Umbilical cord (tissue), 2 donors: ENCODE data around the gene CARD10. TPM values are rescaled to one million over a fixed set of nuclear protein-coding genes. Genes with fewer than 3 reads are reported as not detected.
A peak's percentile ranks its signal among the peaks of the same experiment; 100 is the strongest.

Source experiments
- DNase-seq: peaks from one replicate; pipeline ENCODE4 v3.0.0-alpha.2; 2015; ENCODE audit warnings: low spot score
- total RNA-seq: library from RNA; depleted of rRNA; stranded (reverse); fragments of >200 nt; gene quantifications from one replicate; pipeline ENCODE4 v1.2.3, GENCODE V29; 2014; ENCODE audit warnings: low replicate concordance; ENCODE audit not compliant: insufficient read depth

The CARD10 gene
- total RNA-seq, 1 donor from 2014 or later, result 5.5 TPM

DNA sequence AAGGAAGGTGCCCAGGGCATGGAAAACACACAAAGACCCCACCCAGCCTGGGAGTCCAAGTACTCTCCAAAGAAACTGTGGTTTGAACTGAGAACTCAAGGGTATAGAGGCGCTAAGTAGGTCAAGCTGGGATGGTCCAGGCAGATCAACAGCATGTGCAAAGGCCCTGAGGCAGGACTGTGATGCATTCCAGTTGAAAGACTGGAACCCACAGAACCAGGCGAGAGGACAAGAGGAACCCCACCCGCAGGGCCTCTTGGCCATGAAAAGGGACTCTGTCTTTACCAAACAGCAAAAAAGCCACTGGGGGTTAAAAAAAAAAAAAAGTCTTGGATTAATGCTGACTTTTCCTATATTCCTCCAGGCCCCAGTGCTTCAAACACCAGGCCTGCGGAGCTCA is 14.3 kb downstream of the CARD10 start:
- DNase-seq, result no peak

DNA sequence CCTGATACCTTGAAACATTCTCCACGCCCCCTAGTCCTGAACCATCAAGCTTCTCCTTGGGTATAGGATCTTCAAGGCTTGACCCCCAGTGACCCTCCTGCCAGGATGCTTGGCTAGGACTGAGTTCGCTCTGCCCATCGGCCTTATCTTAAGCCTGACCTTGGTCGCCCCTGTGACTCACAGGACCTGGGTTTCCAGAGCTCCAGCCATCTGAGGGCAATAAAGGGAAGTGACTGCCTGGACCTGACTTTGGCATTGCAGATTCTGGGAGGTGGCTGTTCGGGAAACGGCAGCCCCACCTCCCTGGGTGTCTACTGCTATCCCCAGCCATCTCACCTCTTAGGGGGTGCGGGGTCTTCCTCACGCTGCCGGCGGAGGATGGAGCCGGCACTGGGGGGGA is 15.4 kb downstream of the CARD10 start:
- no peak for DNase-seq

DNA sequence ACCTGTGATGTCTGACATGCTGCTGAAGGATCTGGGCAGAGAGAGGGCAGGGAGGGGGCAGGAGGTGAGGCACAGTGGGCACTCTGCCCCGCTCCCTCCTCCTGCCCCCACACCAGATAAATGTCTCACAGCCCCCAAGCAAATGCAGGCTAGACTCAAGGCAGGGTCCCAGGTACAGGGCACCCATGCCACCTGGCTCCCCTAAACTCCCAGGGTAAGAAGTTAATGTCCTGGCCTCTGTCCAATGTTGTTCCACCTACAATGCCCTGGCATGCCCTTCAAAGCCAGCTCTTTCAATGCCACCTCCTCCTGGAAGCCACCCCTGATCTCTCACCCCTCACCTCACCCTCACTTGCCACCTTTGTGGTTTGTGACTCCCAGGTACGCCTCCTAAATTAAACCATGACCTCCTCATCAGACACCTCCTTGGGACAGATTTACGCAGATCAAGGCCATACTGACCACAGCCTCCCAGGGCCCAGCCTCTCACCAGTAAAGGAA is 16.0 kb downstream of the CARD10 start:
- no peak for DNase-seq

DNA sequence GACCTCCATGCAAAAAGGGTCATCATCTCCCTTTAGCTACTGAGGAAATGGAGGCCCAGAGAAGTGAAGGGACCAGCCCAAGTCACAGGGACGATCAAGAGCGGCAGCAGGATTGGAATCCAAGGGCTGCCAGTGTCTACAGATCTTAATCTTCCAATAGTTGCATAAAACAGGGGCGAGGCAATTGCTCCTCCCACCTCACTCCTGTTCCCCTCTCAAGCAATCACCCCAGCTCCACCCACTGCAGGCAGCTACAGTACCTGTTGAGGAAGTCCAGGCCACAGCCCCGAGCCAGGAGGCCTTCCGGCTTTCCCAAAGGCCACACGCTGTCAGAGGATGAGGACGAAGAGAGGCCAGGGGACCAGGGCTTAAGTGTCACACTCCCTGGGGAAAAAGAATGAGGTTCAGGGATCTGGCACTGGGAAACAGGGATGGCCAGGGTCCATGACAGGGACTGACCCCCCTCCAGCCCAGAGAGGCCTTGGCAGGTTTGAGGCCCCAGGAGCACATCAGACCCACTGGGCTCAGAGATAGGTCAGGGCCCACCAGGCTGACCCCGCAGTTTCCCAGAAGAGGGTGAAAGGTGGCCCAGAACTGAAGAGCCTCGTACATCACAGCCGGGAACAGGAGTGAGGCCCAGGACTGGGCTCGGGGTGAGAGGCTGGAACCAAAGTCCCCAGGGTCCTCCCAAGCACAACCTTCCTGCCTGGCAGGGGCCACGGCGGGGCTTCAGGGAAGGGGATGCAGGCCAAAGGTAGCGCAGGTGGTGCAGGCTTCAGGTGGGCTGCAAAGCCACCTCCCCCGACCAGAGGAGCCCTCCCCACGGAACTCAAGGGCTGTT is 16.7 kb downstream of the CARD10 start:
- DNase-seq, result peak; percentile 52

DNA sequence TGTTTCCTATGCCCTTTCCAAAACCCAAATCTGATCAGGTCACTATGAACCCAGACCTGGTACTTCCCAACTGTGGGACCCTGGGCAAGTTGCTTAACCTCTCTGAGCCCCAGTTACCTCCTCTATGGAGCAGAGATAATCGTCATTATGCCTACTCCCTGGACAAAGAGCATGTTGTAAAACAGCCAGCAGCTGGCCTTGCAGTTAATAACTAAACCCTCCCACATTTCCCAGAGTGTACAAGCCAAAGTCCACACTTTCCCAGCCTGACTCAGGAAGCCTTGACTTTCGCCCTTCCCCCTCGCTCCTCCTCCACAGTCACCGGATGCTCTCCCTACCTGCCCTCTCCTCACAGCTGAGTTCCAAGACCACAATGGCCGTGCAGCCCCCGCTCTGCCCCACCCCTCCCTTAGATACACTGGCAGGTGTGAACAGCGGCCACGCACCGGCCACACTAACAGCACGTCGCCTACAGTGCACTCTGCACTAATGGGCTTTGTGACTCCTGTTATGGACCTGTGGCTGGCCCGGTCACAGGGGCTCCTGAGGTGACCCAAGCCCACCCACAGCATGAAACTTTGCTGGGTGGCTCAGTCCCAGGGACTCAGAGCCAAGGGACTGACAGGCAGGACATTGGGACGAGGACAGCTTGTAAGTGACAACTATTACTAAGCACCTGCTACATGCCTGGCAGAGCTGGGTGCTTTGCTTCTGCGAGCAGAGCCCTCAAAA is 17.4 kb downstream of the CARD10 start:
- peak; percentile 79 for DNase-seq

DNA sequence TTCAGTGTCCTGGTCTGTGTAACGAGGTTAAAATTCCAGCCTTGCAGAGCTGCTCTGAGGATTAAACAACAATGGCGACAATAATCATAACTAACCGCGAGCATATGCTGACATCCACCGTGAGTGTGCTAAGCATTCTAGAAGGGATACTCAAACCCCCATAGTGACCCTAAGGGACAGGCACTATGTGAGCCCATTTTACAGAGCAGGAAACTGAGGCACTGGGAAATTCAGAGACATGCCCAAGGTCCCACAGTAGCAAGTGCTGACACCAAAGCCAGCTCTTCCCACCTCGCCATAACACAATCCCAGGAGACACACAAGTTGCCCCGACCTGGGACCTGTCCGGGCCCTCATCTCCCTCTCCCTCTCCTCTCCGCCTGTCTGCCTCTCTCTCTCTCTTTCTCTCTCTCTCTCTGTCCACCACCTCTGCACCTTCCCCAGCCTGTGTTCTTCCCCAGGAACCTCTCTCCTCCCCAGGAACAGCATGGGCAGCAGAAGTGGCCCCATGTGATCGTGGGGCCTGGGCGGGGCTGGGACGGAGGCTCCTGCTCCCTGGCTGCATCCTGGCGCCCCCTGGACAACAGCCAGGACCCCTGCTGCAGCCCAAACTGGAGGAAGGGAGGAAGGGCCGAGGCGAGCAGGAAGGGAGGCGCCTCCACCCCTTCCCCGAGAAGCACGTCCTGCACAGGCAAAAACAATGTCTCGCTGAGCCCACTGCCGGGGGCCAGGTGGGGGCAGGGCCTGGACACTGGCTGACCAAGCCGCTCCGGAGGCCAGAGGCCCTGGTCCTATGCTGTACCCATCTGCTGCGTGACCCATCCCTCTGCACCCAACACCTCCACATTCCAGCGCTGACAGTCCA is 18.2 kb downstream of the CARD10 start:
- peak; percentile 27 for DNase-seq

DNA sequence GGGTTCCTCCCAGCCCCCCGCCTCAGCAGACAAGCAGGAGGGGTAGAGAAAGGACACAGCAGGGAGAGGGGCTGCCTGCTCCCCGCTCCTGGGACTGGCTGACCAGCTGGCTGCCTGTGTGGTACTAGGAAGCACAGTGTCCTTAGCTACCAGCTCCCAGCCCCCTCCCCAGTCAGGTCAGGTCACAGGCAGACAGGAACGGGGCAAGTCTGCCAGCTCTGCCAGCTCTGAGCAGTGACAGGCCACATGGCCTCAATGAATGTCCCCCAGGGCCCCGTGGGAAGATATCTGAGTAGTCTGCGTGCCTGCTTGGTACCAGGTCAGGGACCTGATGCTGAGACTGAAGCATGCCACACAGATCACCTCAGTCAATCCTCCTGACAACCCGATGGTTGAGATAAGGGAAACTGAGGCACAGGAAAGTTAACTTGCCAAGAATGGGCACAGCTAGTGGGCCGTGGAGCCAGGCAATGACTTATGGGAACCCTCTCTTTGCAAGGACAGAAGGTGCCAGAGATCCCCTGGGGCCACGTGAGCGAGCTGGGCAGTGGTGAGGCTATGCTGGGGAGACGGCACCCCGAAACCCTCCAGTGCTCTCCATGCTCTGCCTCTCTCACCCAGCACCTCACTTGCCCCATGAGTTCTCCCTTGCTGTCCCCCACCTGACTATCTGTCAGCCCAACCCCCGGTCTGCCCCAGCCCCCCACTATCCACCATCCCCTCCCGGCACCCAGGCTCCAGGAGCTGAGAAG is 19.2 kb downstream of the CARD10 start:
- no peak for DNase-seq

DNA sequence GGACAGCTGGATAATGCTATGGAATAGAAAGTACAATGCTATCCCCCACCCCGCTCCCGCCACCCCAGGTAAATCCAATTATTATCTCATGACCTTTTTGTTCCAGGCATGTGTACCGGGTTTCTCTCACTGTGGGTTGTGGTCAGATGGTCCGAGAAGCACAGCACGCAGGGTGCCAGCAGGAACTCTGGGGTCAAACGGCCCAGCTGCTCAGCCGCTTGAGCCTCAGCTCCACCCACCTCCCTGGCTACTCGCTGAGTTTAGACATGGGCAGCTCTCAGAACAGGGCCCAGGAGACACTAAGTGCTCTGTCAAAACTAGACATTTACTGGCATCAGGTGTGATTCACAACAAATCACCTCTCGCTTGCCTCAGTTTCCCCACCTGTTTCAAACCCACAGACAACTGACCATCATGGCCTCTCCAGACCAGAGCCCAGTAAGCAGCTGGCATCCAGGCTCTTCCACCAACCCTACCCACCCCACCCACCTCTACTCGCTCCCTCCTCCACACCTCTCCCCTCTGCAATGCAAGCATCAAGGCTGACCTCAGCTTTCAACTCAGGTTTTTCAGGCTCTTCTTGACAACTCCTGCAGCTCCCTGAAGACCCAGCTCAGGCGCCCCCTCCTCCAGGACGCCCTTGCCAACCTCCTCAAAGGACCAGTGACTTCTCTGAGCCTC is 20.0 kb downstream of the CARD10 start:
- no peak for DNase-seq

DNA sequence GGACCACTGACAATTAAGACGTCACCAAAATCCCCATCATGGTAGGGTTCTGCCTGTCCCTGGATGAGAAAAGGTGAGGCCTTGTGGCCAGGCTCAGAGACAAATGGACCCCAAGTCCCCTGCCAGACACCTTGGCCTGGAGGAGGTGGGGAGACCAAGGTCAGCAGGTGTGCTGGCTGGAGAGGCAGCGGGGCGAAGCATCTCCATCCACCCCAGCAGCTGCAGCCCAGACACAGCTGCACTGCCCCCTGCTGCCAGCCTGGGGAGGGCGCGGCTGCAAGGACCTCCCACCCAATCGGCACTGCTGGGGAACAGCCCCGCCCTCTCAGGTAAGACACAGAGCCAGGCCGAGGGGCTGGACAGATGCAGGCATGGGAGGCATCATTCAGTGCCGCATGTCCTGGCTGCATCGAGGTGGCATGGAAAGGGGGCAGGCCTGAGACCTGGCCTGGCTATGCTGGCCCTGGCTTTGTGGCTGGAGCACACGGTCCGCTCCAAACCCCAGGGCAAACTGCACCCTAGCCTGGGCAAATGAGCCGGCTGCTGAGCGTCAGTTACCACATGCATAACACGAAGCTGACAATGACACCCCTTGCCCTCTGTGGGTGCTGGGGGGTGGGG is 20.8 kb downstream of the CARD10 start:
- no peak for DNase-seq

DNA sequence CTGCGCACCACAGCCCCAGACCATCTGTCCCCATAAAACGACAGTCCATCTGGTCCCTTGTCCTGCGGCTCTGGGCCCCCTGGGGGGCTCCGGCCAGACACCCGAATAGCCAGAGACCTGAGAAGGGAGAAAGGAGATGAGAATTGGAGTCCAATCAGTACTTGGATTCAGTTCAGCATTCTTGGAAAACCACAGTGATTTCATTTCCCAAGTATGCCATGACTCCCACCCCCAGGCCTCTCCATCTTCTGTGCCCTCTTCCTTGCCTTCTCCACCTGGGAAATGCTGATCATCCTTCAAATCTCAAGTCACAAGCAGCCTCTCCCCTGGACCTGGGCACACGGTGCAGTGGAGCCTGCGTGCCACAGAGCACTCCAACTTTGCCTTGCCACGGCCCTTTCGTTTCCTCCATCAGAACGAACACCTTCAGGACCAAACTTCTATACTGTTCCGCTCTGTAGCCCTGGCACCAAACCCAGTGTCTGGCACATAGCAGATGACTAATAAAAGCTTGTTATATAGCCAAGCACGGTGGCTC is 22.1 kb downstream of the CARD10 start:
- peak; percentile 50 for DNase-seq

DNA sequence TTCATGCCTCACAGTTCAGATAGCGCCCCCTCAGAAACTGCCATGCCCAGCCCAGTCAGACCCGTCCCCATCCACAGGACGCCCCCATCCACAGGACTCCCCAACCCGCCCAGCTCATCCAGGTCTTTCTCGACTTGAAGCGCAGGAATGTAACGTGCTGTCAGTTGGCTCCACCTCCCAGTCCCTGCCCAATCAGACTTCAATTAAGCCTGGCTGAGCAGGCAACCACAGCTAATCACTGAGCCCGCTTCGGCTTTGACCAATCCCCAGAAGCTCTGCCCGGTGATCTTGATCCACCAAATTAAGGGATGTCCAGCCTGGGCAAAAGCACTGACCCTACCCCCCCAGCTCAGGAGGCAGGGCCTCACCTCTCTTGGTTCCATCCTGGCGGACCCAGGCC is 22.6 kb downstream of the CARD10 start:
- no peak for DNase-seq

DNA sequence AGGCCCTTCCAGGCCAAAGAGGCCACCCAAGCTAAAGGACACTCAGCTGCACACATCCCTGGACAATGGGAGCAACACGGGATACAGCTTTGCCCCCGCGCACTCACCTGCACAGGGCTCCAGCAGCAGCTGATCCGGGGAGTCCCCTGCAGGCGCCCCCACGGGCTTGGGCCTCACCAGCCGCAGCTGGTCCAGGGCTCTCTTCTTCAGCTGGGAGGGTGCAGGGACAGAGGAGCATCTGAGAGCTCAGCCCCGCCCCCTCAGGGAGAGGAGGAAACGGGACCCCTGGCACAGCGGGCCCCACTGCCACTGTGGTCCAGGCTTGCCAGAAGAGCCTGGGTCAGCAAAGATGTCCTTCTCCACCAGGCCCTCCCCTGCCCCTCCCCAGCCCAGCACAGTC is 25.2 kb downstream of the CARD10 start:
- DNase-seq, result no peak

DNA sequence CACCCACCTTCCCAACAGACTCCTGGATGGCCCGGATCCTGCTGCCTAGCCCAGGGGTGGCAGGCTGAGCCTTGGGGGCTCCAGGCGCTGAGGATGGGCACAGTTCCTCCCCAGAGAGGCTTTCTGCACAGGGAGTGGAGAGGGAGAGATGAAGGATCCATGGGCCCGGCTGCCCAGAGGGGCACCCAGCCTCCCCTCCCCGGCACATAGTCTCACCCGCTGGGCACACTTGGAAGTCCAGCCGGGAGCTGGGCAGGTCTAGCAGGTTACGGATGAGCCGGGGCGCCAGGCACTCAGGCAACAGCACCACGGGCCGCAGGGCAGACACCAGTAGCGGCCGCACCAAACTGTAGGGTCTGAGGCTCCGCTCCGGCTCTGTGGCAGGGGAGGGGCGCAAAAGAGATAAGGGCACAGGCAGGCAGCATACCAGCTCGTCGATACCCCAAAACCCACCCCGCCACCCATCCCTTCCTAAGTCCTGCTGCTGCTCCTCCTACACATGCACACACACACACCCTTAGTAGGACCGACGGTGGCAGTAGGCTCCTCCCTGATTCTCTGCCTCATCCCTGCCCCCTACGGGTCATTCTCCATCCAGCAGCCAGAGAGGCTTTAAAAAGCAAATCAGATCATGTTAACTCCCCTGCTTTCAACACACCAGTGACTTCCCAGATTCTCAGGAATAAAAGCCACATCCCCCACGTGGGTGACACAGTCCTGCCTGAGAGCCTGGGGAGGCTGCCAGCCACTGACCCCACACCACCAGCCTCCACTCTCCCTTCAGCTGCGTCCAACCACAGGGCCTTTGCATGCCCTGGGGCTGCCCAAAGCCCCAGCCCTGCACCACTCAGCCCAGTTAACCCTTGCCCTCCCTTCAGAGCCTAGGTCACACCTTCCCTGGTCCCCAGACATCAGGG is 26.5 kb downstream of the CARD10 start:
- no peak for DNase-seq

DNA sequence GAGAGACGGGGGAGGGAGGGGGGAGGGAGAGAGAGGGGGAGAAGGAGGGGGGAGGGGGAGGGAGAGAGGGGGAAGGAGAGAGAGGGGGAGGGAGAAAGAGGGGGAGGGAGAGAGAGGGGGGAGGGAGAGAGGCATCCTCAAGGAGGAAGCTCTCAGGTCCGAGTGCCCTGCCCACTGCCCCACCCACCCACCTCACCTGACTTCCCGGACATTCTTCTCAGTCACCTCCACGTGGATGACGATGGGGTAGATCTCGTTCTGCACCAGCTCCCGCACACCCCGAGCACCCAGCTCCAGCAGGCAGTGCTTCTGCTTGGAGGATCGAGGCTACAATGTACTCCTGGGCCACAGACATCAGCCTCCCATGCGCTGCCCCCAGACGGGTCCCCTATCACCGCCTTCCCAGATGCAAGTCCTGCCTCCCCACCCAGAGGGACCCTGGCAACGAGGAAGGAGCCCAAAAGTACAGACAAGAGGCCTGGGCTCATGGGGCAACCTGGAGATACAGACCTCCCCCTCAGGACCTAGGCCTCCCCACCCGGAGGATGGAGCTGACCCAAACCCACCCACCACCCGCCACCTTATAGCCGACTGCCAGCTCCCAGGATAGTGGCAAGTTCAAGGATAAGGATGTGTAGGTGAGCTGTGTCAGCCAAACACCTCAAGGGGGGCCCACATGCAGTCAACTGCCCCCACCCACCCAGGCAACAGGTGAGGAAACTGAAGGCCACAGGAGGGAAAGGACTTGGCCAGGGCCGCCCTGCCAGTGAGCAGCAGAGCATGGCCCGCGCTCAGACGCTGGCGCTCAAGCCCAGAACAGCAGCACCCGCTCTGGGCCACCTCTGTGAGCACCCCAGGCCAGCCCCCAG is 27.4 kb downstream of the CARD10 start:
- DNase-seq, result no peak

DNA sequence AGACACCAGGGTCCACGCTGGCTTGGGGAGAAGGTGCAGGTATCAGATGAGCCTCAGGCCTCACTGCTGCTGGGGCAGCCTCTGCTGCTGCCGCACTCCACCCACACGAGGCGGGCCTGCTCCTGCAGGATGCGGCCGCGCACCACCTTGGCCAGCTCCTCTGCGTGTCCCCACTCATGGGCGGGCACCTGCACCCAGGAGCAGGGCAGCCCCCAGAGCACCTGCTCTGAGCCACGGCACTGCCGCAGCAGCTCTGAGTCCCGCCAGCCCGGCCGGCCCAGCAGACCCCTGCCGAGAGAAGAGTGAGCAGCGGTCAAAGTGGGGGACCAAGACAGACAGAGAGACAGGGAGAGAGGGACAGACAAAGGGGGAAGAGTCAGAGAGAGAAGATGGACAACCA is 28.1 kb downstream of the CARD10 start:
- DNase-seq, result no peak

DNA sequence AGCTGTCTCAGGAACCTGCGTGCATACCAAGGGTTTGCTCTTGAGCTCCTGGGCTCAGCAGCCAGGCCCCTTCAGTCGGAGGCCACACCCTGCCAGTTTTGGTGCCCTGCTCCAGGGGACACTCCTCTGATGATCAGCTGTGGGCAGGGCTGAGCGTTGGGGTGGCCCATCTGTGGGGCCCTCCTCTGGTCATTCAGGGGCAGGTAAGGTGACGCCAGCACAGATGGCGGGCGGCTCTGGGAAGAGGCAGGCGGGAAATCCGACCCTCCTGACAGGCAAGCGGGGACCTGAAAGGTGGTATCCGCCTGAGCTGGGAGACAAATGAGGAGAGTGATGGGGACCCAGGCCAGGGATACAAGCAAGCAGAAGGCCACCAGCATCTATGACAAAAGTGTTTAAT is 29.2 kb downstream of the CARD10 start:
- no peak for DNase-seq

DNA sequence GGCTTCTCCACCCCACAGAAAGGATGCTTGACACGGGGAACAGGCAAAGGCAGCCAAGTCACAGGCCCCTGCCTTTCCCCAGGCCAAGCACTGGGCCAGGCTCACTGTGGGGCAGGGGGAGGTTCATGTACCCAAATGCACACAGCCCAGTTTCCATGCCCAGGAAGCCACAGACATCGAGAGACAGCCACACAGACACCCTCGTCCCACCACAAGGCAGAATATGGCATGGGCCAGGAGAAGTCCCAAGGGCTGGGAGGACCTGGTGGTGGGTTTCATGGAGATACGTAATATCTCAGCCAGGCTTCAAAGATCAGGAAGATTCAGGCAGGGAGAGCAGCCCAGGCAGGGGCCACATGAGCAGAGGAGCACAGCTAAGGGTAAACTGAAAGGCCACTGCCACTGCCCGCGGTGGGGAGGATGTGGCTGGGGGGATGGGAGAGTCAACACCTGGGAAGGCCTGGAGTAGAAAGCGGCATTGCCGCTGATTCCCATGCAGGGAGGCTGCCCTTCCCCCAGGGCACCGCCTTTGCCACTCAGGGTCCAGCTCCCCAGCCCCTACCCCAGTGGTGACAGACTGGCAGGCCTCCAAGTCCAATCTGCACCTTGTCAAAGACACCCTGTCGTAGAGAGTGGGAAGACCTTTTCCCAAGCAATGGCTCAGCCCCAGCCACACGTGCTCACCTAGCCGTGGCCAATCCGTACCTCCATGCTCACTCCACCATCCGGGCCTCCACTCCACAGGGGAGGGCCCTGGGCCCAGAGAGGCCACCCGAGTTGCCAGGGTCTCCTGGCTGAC is 30.7 kb downstream of the CARD10 start:
- no peak for DNase-seq
